Gastroesophageal sphincter (tissue), 3 donors: ENCODE results near the gene VPS37D.
"Not testable (repeated sequence)": the region's sequence is repeated elsewhere in the genome, so short reads cannot be mapped to it uniquely, and the experiment has no call there.

Source experiments
- CTCF ChIP-seq, 4 experiments: fragments of 200-600 bp in 2 of 4; fragments of 450-650 bp in 2 of 4; sonication (generic) in 1 of 4; IDR thresholded peaks; one replicate each; pipeline ENCODE4 v1.5.1; 2017 to 2019; ENCODE audit warnings: antibody characterized with exemption in 4 of 4, mild to moderate bottlenecking in 2 of 4, moderate library complexity in 2 of 4
- POLR2AphosphoS5 ChIP-seq: sonication (generic); formaldehyde crosslinking; IDR thresholded peaks from one replicate; pipeline ENCODE4 v1.6.1; 2017; ENCODE audit warnings: antibody characterized with exemption

GRCh38 chr7:73713319-73713718, 45.7 kb downstream of the VPS37D start:
- TF ChIP-seq CTCF (IDR thresholded peaks at IDR 0.05); POLR2AphosphoS5: not testable (repeated sequence)
